HCT116 (cell line): Measurements from ENCODE around the gene CA10. TPM values are rescaled to one million over a fixed set of nuclear protein-coding genes. Genes with fewer than 3 reads are reported as not detected.

Experiments
- ATAC-seq: fragments of 200-7000 bp; cut with Tn5 transposase; 2 replicates; pipeline ENCODE4 v1.9.1; 2020; ENCODE audit warnings: mild to moderate bottlenecking, moderate library complexity
- BruUV-seq: library from RNA; stranded (reverse); fragments of 400-500 nt; replicated peaks from 2 replicates; lab custom pipeline; 2021; lab: Mats Ljungman, UMichigan
- CTCF ChIA-PET: fragments of 300-600 bp; sonication (Branson Sonifier 250); formaldehyde crosslinking; loops from one replicate; lab custom pipeline; 2021; ENCODE audit warnings: antibody characterized with exemption; lab: Charles Lee
- POLR2A ChIA-PET: fragments of 300-600, 350-600 bp; sonication (Branson Sonifier 250); formaldehyde crosslinking; loops from one replicate; lab custom pipeline; 2021; ENCODE audit warnings: antibody characterized with exemption; lab: Charles Lee
- RAD21 ChIA-PET, 2 experiments: fragments of 300-600 bp; sonication (Branson Sonifier 250); formaldehyde crosslinking; loops; one replicate each; lab custom pipeline; 2023; ENCODE audit warnings: low total read pairs in 2 of 2; ENCODE audit not compliant: uncharacterized antibody in 2 of 2, unreplicated experiment in 2 of 2, low non-redundant PET in 1 of 2; lab: Charles Lee
- DNase-seq: peaks from one replicate; pipeline ENCODE4 v3.0.0-alpha.2; 2010; ENCODE audit warnings: low read depth, low spot score
- H2AFZ ChIP-seq: fragments of 200-600 bp; shearing (Covaris generic), sonication (generic); 2 replicates; pipeline ENCODE4 v1.6.1; 2017; ENCODE audit warnings: low read depth, mixed run types, mixed read lengths, antibody characterized with exemption, low read length; ENCODE audit not compliant: poor library complexity, severe bottlenecking
- H3K27ac ChIP-seq: 2 replicates; pipeline ENCODE4 v1.5.1; 2012; ENCODE audit warnings: low read depth, low read length
- H3K27me3 ChIP-seq: fragments of 200-600 bp; sonication (generic); 2 replicates; pipeline ENCODE4 v1.6.1; 2016; ENCODE audit warnings: mixed run types, low read length, mixed read lengths; ENCODE audit not compliant: insufficient read depth
- H3K36me3 ChIP-seq, 2 experiments: fragments of 200-500 bp in 1 of 2; fragments of 200-600 bp in 1 of 2; sonication (Bioruptor generic) in 1 of 2; sonication (generic) in 1 of 2; 2 replicates each; pipeline versions ENCODE4 v1.5.1 to v1.6.1; 2014 to 2016; ENCODE audit warnings: low read length in 2 of 2, inconsistent platforms in 1 of 2, mixed read lengths in 1 of 2, mixed run types in 1 of 2; ENCODE audit not compliant: insufficient read depth in 2 of 2, control insufficient read depth in 1 of 2
- H3K4me1 ChIP-seq, 2 experiments: fragments of 200-600 bp in 1 of 2; sonication (generic) in 1 of 2; 2 replicates each; pipeline versions ENCODE4 v1.5.1 to v1.6.1; 2012 to 2017; ENCODE audit warnings: low read length in 2 of 2, inconsistent platforms in 1 of 2, mild to moderate bottlenecking in 1 of 2, mixed read lengths in 1 of 2, mixed run types in 1 of 2, moderate library complexity in 1 of 2; ENCODE audit not compliant: insufficient read depth in 2 of 2, control insufficient read depth in 1 of 2
- H3K4me2 ChIP-seq: fragments of 200-600 bp; sonication (generic); 2 replicates; pipeline ENCODE4 v1.6.1; 2017; ENCODE audit warnings: mixed run types, low read length, mixed read lengths
- H3K4me3 ChIP-seq, 2 experiments: fragments of 200-600 bp in 1 of 2; sonication (generic) in 1 of 2; replicated peaks in 1 of 2; 2 replicates each; pipeline ENCODE4 v1.5.1; 2011 to 2016; ENCODE audit warnings: low read length in 2 of 2, control low read depth in 1 of 2, low read depth in 1 of 2, mild to moderate bottlenecking in 1 of 2, mixed read lengths in 1 of 2, mixed run types in 1 of 2
- H3K79me2 ChIP-seq: fragments of 200-600 bp; sonication (generic); 2 replicates; pipeline ENCODE4 v1.6.1; 2017; ENCODE audit warnings: mild to moderate bottlenecking, mixed run types, low read length, moderate library complexity, mixed read lengths; ENCODE audit not compliant: insufficient read depth
- H3K9ac ChIP-seq: fragments of 200-600 bp; sonication (generic); 2 replicates; pipeline ENCODE4 v1.6.1; 2016; ENCODE audit warnings: low read length, mixed read lengths
- H3K9me2 ChIP-seq: fragments of 200-600 bp; sonication (generic), shearing (Covaris generic); 2 replicates; pipeline ENCODE4 v1.6.1; 2017; ENCODE audit warnings: mixed run types, mild to moderate bottlenecking, moderate library complexity; ENCODE audit not compliant: insufficient read depth
- H3K9me3 ChIP-seq, 2 experiments: fragments of 200-500 bp in 1 of 2; fragments of 200-600 bp in 1 of 2; sonication (Bioruptor generic) in 1 of 2; sonication (generic) in 1 of 2; 2 replicates each; pipeline ENCODE4 v1.6.1; 2014 to 2017; ENCODE audit warnings: low read length in 2 of 2, mixed read lengths in 2 of 2, inconsistent platforms in 1 of 2, low read depth in 1 of 2, mild to moderate bottlenecking in 1 of 2, mixed run types in 1 of 2, moderate library complexity in 1 of 2; ENCODE audit not compliant: control insufficient read depth in 1 of 2, insufficient read depth in 1 of 2
- H4K20me1 ChIP-seq: fragments of 200-600 bp; sonication (generic), shearing (Covaris generic); 2 replicates; pipeline ENCODE4 v1.6.1; 2017; ENCODE audit warnings: mixed run types, mild to moderate bottlenecking, moderate library complexity; ENCODE audit not compliant: insufficient read depth
- CBX3 ChIP-seq: IDR thresholded peaks from 2 replicates; pipeline ENCODE4 v1.6.1; 2012; ENCODE audit warnings: low read depth
- CEBPB ChIP-seq: IDR thresholded peaks from 2 replicates; pipeline ENCODE4 v1.6.1; 2012; ENCODE audit warnings: low read depth
- EZH2phosphoT487 ChIP-seq: fragments of 200-600 bp; IDR thresholded peaks from 2 replicates; pipeline ENCODE4 v1.6.1; 2018; ENCODE audit warnings: antibody characterized with exemption, borderline replicate concordance
- POLR2AphosphoS5 ChIP-seq: IDR thresholded peaks from 2 replicates; pipeline ENCODE4 v1.6.1; 2011; ENCODE audit warnings: mild to moderate bottlenecking, low read depth, low read length, moderate library complexity
- RAD21 ChIP-seq: IDR thresholded peaks from 2 replicates; pipeline ENCODE4 v1.6.1; 2012; ENCODE audit warnings: low read depth, mild to moderate bottlenecking
- SP1 ChIP-seq: IDR thresholded peaks from 2 replicates; pipeline ENCODE4 v1.6.1; 2012; ENCODE audit warnings: low read depth
- SRF ChIP-seq: IDR thresholded peaks from 2 replicates; pipeline ENCODE4 v1.6.1; 2012; ENCODE audit warnings: low read depth
- intact Hi-C: fragments of 100-400 bp; cut with micrococcal nuclease; formaldehyde crosslinking; loops from 2 replicates; pipeline ENCODE4 v1.10.0; 2022
- total RNA-seq: library from RNA; stranded (reverse); gene quantifications from one replicate; pipeline ENCODE4 v1.2.1, GENCODE V29; 2021; ENCODE audit not compliant: unreplicated experiment
- TF ChIP-seq, protein P1 (sequence below): IDR thresholded peaks from 2 replicates; pipeline ENCODE4 v1.6.1; 2012
- TF ChIP-seq, protein P2 (sequence below), 3 experiments: fragments of 200-600 bp in 1 of 3; sonication (generic) in 1 of 3; IDR thresholded peaks in 2 of 3; conservative IDR thresholded peaks in 1 of 3; 2 replicates each; pipeline ENCODE4 v1.5.1; 2012 to 2017; ENCODE audit warnings: low read depth in 2 of 3, low read length in 2 of 3, antibody characterized with exemption in 1 of 3, borderline replicate concordance in 1 of 3, control low read depth in 1 of 3, mild to moderate bottlenecking in 1 of 3, mixed read lengths in 1 of 3, mixed run types in 1 of 3, moderate library complexity in 1 of 3; ENCODE audit not compliant: insufficient read depth in 1 of 3
- TF ChIP-seq, protein P3 (sequence below): IDR thresholded peaks from 2 replicates; pipeline ENCODE4 v1.6.1; 2011; ENCODE audit warnings: mild to moderate bottlenecking, low read length, moderate library complexity; ENCODE audit not compliant: insufficient replicate concordance; ENCODE audit errors: extremely low read depth
- TF ChIP-seq, protein P4 (sequence below): IDR thresholded peaks from 2 replicates; pipeline ENCODE4 v1.6.1; 2012; ENCODE audit warnings: low read depth

The CA10 gene
- total RNA-seq, 1 experiment from 2014 or later, result not detected

DNA sequence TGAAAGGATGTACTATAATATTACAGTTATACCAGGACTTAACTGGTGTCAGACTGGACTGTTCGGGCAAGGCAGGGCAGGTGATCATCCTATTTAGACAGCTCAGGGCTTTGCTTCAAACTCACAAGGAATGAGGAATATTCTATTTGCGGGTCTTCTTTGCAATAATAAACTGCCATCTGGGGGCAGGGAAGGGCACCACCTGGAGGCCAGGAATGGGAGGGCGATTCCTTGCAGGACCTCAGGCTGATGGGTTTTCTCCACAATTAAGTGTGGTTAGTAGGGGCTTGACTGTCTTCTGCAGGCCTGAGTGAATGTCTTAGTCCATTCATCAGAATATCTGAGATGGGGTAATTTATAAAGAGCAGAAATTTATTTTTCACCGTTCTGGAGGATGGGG is 424.1 kb downstream of the CA10 start:
- Histone ChIP-seq H3K4me2 (no peak overlapping the region), H3K79me2 (no peaks in the 10 kb centered on the region), H3K27ac (no peak overlapping the region), H3K36me3 (no peaks in the 10 kb centered on the region), H3K9me2 (no peaks in the 10 kb centered on the region), H3K4me1 (no peaks in the 10 kb centered on the region), H3K27me3 (0 out of 2 replicates have a peak, but pooled peaks cover 10% of the 10 kb centered on the region), H4K20me1 (no peaks in the 10 kb centered on the region), H3K9ac (no peak overlapping the region), H3K4me3 (no peak overlapping the region), H2AFZ (no peak overlapping the region), H3K9me3 (no peaks in the 10 kb centered on the region)
- ChIA-PET RAD21 (no interaction called here), POLR2A (no interaction called here), CTCF (interaction anchor here (1.9 to 2.8 kb wide), 2 partner anchors 363 to 436 kb away, joined by 4 to 14 read pairs; no protein-coding TSS in a partner anchor)
- TF ChIP-seq CEBPB (no peak), RAD21 (peak; percentile 49)
- TF ChIP-seq, protein P1, sequence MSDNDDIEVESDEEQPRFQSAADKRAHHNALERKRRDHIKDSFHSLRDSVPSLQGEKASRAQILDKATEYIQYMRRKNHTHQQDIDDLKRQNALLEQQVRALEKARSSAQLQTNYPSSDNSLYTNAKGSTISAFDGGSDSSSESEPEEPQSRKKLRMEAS, result no peak
- TF ChIP-seq, protein P2, sequence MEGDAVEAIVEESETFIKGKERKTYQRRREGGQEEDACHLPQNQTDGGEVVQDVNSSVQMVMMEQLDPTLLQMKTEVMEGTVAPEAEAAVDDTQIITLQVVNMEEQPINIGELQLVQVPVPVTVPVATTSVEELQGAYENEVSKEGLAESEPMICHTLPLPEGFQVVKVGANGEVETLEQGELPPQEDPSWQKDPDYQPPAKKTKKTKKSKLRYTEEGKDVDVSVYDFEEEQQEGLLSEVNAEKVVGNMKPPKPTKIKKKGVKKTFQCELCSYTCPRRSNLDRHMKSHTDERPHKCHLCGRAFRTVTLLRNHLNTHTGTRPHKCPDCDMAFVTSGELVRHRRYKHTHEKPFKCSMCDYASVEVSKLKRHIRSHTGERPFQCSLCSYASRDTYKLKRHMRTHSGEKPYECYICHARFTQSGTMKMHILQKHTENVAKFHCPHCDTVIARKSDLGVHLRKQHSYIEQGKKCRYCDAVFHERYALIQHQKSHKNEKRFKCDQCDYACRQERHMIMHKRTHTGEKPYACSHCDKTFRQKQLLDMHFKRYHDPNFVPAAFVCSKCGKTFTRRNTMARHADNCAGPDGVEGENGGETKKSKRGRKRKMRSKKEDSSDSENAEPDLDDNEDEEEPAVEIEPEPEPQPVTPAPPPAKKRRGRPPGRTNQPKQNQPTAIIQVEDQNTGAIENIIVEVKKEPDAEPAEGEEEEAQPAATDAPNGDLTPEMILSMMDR (IDR thresholded peaks at IDR 0.05 in 2 of 3, conservative IDR thresholded peaks at IDR 0.05 in 1 of 3; ENCODE audit: borderline replicate concordance in 1 of 3, insufficient read depth in 1 of 3, low read depth in 2 of 3, low read length in 2 of 3), result peak; percentile 48 to 80 (median 78); a peak in 5 of 6 replicates
- BruUV-seq, result no TSS peak
- intact Hi-C loops, result loop anchor here (1.0 to 5.0 kb wide), 2 partner anchors 363 to 412 kb away; no protein-coding TSS in a partner anchor
- peak; percentile 80 for ATAC-seq
- DNase-seq, result peak; percentile 12

DNA sequence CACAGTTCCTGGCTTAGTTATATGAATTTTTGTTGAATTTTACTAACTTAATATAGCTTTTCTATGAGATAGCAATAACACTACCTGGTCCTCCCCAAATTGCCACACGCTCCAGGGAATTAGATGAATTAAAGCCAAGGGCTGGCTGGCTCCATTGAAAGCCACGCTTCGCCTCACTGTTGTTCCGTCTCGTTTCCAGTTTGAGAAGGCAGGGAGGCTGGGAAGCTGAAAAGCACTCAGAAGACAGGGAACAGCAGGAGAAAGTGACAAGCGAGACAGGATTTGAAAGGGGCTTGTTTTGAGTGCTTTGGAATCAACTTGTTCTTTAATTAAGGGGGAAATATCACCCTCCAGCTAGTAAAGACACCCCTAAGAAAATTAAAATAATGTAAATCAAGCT is 425.3 kb downstream of the CA10 start:
- Histone ChIP-seq H2AFZ (no peak overlapping the region), H3K9me2 (no peaks in the 10 kb centered on the region), H3K79me2 (no peaks in the 10 kb centered on the region), H3K27ac (no peak overlapping the region), H3K9me3 (no peaks in the 10 kb centered on the region), H3K9ac (no peak overlapping the region), H3K27me3 (0 out of 2 replicates have a peak, but pooled peaks cover 5% of the 10 kb centered on the region), H3K36me3 (no peaks in the 10 kb centered on the region), H3K4me1 (no peaks in the 10 kb centered on the region), H4K20me1 (no peaks in the 10 kb centered on the region), H3K4me2 (no peak overlapping the region), H3K4me3 (no peak overlapping the region)
- ChIA-PET RAD21 (no interaction called here), CTCF (interaction anchor here (1.1 to 2.8 kb wide), 4 partner anchors 92 to 434 kb away, joined by 3 to 14 read pairs (median 4); no protein-coding TSS in a partner anchor), POLR2A (no interaction called here)
- no peak for ATAC-seq
- BruUV-seq, result no TSS peak
- intact Hi-C loops, result loop anchor here (5.0 kb wide), 1 partner anchor 411 kb away; no protein-coding TSS in a partner anchor
- no peak for DNase-seq
- TF ChIP-seq SRF (no peak), POLR2AphosphoS5 (no peak), SP1 (no peak), CBX3 (no peak), EZH2phosphoT487 (no peak)
- TF ChIP-seq, protein P3, sequence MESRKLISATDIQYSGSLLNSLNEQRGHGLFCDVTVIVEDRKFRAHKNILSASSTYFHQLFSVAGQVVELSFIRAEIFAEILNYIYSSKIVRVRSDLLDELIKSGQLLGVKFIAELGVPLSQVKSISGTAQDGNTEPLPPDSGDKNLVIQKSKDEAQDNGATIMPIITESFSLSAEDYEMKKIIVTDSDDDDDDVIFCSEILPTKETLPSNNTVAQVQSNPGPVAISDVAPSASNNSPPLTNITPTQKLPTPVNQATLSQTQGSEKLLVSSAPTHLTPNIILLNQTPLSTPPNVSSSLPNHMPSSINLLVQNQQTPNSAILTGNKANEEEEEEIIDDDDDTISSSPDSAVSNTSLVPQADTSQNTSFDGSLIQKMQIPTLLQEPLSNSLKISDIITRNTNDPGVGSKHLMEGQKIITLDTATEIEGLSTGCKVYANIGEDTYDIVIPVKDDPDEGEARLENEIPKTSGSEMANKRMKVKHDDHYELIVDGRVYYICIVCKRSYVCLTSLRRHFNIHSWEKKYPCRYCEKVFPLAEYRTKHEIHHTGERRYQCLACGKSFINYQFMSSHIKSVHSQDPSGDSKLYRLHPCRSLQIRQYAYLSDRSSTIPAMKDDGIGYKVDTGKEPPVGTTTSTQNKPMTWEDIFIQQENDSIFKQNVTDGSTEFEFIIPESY, result no peak
- TF ChIP-seq, protein P4, sequence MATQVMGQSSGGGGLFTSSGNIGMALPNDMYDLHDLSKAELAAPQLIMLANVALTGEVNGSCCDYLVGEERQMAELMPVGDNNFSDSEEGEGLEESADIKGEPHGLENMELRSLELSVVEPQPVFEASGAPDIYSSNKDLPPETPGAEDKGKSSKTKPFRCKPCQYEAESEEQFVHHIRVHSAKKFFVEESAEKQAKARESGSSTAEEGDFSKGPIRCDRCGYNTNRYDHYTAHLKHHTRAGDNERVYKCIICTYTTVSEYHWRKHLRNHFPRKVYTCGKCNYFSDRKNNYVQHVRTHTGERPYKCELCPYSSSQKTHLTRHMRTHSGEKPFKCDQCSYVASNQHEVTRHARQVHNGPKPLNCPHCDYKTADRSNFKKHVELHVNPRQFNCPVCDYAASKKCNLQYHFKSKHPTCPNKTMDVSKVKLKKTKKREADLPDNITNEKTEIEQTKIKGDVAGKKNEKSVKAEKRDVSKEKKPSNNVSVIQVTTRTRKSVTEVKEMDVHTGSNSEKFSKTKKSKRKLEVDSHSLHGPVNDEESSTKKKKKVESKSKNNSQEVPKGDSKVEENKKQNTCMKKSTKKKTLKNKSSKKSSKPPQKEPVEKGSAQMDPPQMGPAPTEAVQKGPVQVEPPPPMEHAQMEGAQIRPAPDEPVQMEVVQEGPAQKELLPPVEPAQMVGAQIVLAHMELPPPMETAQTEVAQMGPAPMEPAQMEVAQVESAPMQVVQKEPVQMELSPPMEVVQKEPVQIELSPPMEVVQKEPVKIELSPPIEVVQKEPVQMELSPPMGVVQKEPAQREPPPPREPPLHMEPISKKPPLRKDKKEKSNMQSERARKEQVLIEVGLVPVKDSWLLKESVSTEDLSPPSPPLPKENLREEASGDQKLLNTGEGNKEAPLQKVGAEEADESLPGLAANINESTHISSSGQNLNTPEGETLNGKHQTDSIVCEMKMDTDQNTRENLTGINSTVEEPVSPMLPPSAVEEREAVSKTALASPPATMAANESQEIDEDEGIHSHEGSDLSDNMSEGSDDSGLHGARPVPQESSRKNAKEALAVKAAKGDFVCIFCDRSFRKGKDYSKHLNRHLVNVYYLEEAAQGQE, result no peak
